GM18873 (cell line): ENCODE data around the gene MOB1B.
A peak's percentile ranks its signal among the peaks of the same experiment; 100 is the strongest.
"Not testable (repeated sequence)": the region's sequence is repeated elsewhere in the genome, so short reads cannot be mapped to it uniquely, and the experiment has no call there.

Experiments used
- ATAC-seq: cut with Tn5 transposase; IDR thresholded peaks from one replicate; pipeline ENCODE4 v1.9.1; 2021; ENCODE audit warnings: mild to moderate bottlenecking, moderate library complexity, moderate number of reproducible peaks; ENCODE audit not compliant: unreplicated experiment, low FRiP score

The MOB1B gene

GRCh38 chr4:70948665-70949260 is 46.6 kb downstream of the MOB1B start:
- ATAC-seq, result peak; percentile 52

GRCh38 chr4:70954032-70954431 is 51.9 kb downstream of the MOB1B start:
- no peak for ATAC-seq

- ATAC-seq, result no peak
Measured at GRCh38 chr4:70956549-70957210, 54.5 kb downstream of the MOB1B start.

- no peak for ATAC-seq
Measured at GRCh38 chr4:70958681-70959080, 56.5 kb downstream of the MOB1B start.

GRCh38 chr4:70969076-70969475 is 66.9 kb downstream of the MOB1B start:
- ATAC-seq, result no peak

- ATAC-seq, result no peak
Measured at GRCh38 chr4:70976252-70976651, 74.1 kb downstream of the MOB1B start.

GRCh38 chr4:70979445-70980008 is 77.4 kb downstream of the MOB1B start:
- no peak for ATAC-seq

GRCh38 chr4:70980196-70980595 is 78.0 kb downstream of the MOB1B start:
- no peak for ATAC-seq

- ATAC-seq, result no peak
Measured at GRCh38 chr4:70984106-70984505, 81.9 kb downstream of the MOB1B start.

GRCh38 chr4:70984589-70984988 is 82.4 kb downstream of the MOB1B start:
- no peak for ATAC-seq

GRCh38 chr4:70991596-70991995 is 89.4 kb downstream of the MOB1B start:
- no peak for ATAC-seq

GRCh38 chr4:70992391-70992881 is 90.3 kb downstream of the MOB1B start:
- ATAC-seq, result no peak

GRCh38 chr4:70993181-70994068 is 91.3 kb downstream of the MOB1B start, which contains the start of gene DCK:
Gene DCK, plus strand, starts transcription at chr4:70993649. Its CDS starts 187 bp downstream, at chr4:70993836.
- ATAC-seq, result peak; percentile 77

- no peak for ATAC-seq
Measured at GRCh38 chr4:70994069-70994366, 91.8 kb downstream of the MOB1B start.

- peak; percentile 58 for ATAC-seq
Measured at GRCh38 chr4:70994387-70995099, 92.4 kb downstream of the MOB1B start.

GRCh38 chr4:70996018-70996360 is 93.8 kb downstream of the MOB1B start:
- ATAC-seq, result no peak

- ATAC-seq, result no peak
Measured at GRCh38 chr4:70997036-70997435, 94.9 kb downstream of the MOB1B start.

GRCh38 chr4:70997546-70997945 is 95.4 kb downstream of the MOB1B start:
- no peak for ATAC-seq

- ATAC-seq, result not testable (repeated sequence)
Measured at GRCh38 chr4:70999639-71000038, 97.5 kb downstream of the MOB1B start.

GRCh38 chr4:71001363-71001762 is 99.2 kb downstream of the MOB1B start:
- not testable (repeated sequence) for ATAC-seq
